ENCODE results near the gene JAG2. TPM values are rescaled to one million over a fixed set of nuclear protein-coding genes. Genes with fewer than 3 reads are reported as not detected.
A peak's percentile ranks its signal among the peaks of the same experiment; 100 is the strongest.

JAG2 gene
- total and polyA plus RNA-seq, 2 donors from 2014 or later: 6.3 to 26.1 TPM

GRCh38 chr14:105172476-105172875, 3.9 kb upstream of the JAG2 start:
- FAIRE-seq (no peak), DNase-seq (no peak)
- TF ChIP-seq CTCF (IDR thresholded peaks at IDR 0.05; ENCODE audit: borderline replicate concordance, extremely low read depth, insufficient read depth): no peak
- Histone ChIP-seq H3K4me1 (ENCODE audit: control insufficient read depth in 2 of 3, insufficient read depth in 2 of 3, low read depth in 1 of 3, low read length in 3 of 3) (peaks cover 0 to 13% (median 0%) of the 10 kb centered on the region in 3 donors), H3K9ac (ENCODE audit: low read length in 3 of 3) (no peak overlapping the region), H3K27ac (ENCODE audit: low read depth in 2 of 2, low read length in 2 of 2) (no peak overlapping the region), H3K27me3 (ENCODE audit: control insufficient read depth, insufficient read depth, low read length) (no peaks in the 10 kb centered on the region), H3K9me3 (ENCODE audit: control insufficient read depth in 2 of 3, insufficient read depth in 1 of 3, low read length in 3 of 3) (no peaks in the 10 kb centered on the region), H3K36me3 (ENCODE audit: control insufficient read depth in 2 of 3, insufficient read depth in 3 of 3, low read length in 3 of 3) (no peaks in the 10 kb centered on the region), H3K4me3 (ENCODE audit: low read length in 3 of 3) (no peak overlapping the region)
- intact Hi-C loops (cut with DNase I): no loop called here

- H3K9ac ChIP-seq (ENCODE audit: low read length in 3 of 3): no peak overlapping the region
- no peaks in the 10 kb centered on the region for H3K27me3 ChIP-seq (ENCODE audit: control insufficient read depth, insufficient read depth, low read length)
- no peak overlapping the region for H3K4me3 ChIP-seq (ENCODE audit: low read length in 3 of 3)
- H3K36me3 ChIP-seq (ENCODE audit: control insufficient read depth in 2 of 3, insufficient read depth in 3 of 3, low read length in 3 of 3): no peaks in the 10 kb centered on the region
- H3K27ac ChIP-seq (ENCODE audit: low read depth in 2 of 2, low read length in 2 of 2): no peak overlapping the region
- intact Hi-C loops (cut with DNase I): no loop called here
- FAIRE-seq (no peak), DNase-seq (peak in 3 of 5 donors; percentile 50 to 59 (median 57))
- TF ChIP-seq CTCF (IDR thresholded peaks at IDR 0.05; ENCODE audit: borderline replicate concordance, extremely low read depth, insufficient read depth): no peak
- H3K9me3 ChIP-seq (ENCODE audit: control insufficient read depth in 2 of 3, insufficient read depth in 1 of 3, low read length in 3 of 3): no peaks in the 10 kb centered on the region
- H3K4me1 ChIP-seq (ENCODE audit: control insufficient read depth in 2 of 3, insufficient read depth in 2 of 3, low read depth in 1 of 3, low read length in 3 of 3): peaks cover 0 to 17% (median 0%) of the 10 kb centered on the region in 3 donors
Observed at GRCh38 chr14:105171004-105171673, 2.6 kb upstream of the JAG2 start.

- no peak for FAIRE-seq
- peaks cover 0 to 17% (median 0%) of the 10 kb centered on the region in 3 donors for H3K4me1 ChIP-seq (ENCODE audit: control insufficient read depth in 2 of 3, insufficient read depth in 2 of 3, low read depth in 1 of 3, low read length in 3 of 3)
- intact Hi-C loops (cut with DNase I): no loop called here
Observed at GRCh38 chr14:105169776-105170655, 1.4 kb upstream of the JAG2 start.

More at GRCh38 chr14:105169776-105170655, 1.4 kb upstream of the JAG2 start:
- Histone ChIP-seq H3K9me3 (ENCODE audit: control insufficient read depth in 2 of 3, insufficient read depth in 1 of 3, low read length in 3 of 3) (no peaks in the 10 kb centered on the region), H3K36me3 (ENCODE audit: control insufficient read depth in 2 of 3, insufficient read depth in 3 of 3, low read length in 3 of 3) (no peaks in the 10 kb centered on the region), H3K9ac (ENCODE audit: low read length in 3 of 3) (no peak overlapping the region), H3K27ac (ENCODE audit: low read depth in 2 of 2, low read length in 2 of 2) (no peak overlapping the region), H3K27me3 (ENCODE audit: control insufficient read depth, insufficient read depth, low read length) (no peaks in the 10 kb centered on the region), H3K4me3 (ENCODE audit: low read length in 3 of 3) (no peak overlapping the region)
- peak in 1 of 5 donors; percentile 43 for DNase-seq
- TF ChIP-seq CTCF (IDR thresholded peaks at IDR 0.05; ENCODE audit: borderline replicate concordance, extremely low read depth, insufficient read depth): no peak

Data from kidney (tissue), 14 donors.